HCT116 (cell line): ENCODE measurements around the gene MYCBP2. TPM values are rescaled to one million over a fixed set of nuclear protein-coding genes. Genes with fewer than 3 reads are reported as not detected.

Experiments used
- ATAC-seq: fragments of 200-7000 bp; cut with Tn5 transposase; 2 replicates; pipeline ENCODE4 v1.9.1; 2020; ENCODE audit warnings: mild to moderate bottlenecking, moderate library complexity
- BruUV-seq: library from RNA; stranded (reverse); fragments of 400-500 nt; replicated peaks from 2 replicates; lab custom pipeline; 2021; lab: Mats Ljungman, UMichigan
- CTCF ChIA-PET: fragments of 300-600 bp; sonication (Branson Sonifier 250); formaldehyde crosslinking; loops from one replicate; lab custom pipeline; 2021; ENCODE audit warnings: antibody characterized with exemption; lab: Charles Lee
- POLR2A ChIA-PET: fragments of 300-600, 350-600 bp; sonication (Branson Sonifier 250); formaldehyde crosslinking; loops from one replicate; lab custom pipeline; 2021; ENCODE audit warnings: antibody characterized with exemption; lab: Charles Lee
- RAD21 ChIA-PET, 2 experiments: fragments of 300-600 bp; sonication (Branson Sonifier 250); formaldehyde crosslinking; loops; one replicate each; lab custom pipeline; 2023; ENCODE audit warnings: low total read pairs in 2 of 2; ENCODE audit not compliant: uncharacterized antibody in 2 of 2, unreplicated experiment in 2 of 2, low non-redundant PET in 1 of 2; lab: Charles Lee
- DNase-seq: peaks from one replicate; pipeline ENCODE4 v3.0.0-alpha.2; 2010; ENCODE audit warnings: low read depth, low spot score
- H2AFZ ChIP-seq: fragments of 200-600 bp; shearing (Covaris generic), sonication (generic); 2 replicates; pipeline ENCODE4 v1.6.1; 2017; ENCODE audit warnings: low read depth, mixed run types, mixed read lengths, antibody characterized with exemption, low read length; ENCODE audit not compliant: poor library complexity, severe bottlenecking
- H3K27ac ChIP-seq: 2 replicates; pipeline ENCODE4 v1.5.1; 2012; ENCODE audit warnings: low read depth, low read length
- H3K27me3 ChIP-seq: fragments of 200-600 bp; sonication (generic); 2 replicates; pipeline ENCODE4 v1.6.1; 2016; ENCODE audit warnings: mixed run types, low read length, mixed read lengths; ENCODE audit not compliant: insufficient read depth
- H3K36me3 ChIP-seq, 2 experiments: fragments of 200-500 bp in 1 of 2; fragments of 200-600 bp in 1 of 2; sonication (Bioruptor generic) in 1 of 2; sonication (generic) in 1 of 2; 2 replicates each; pipeline versions ENCODE4 v1.5.1 to v1.6.1; 2014 to 2016; ENCODE audit warnings: low read length in 2 of 2, inconsistent platforms in 1 of 2, mixed read lengths in 1 of 2, mixed run types in 1 of 2; ENCODE audit not compliant: insufficient read depth in 2 of 2, control insufficient read depth in 1 of 2
- H3K4me1 ChIP-seq, 2 experiments: fragments of 200-600 bp in 1 of 2; sonication (generic) in 1 of 2; 2 replicates each; pipeline versions ENCODE4 v1.5.1 to v1.6.1; 2012 to 2017; ENCODE audit warnings: low read length in 2 of 2, inconsistent platforms in 1 of 2, mild to moderate bottlenecking in 1 of 2, mixed read lengths in 1 of 2, mixed run types in 1 of 2, moderate library complexity in 1 of 2; ENCODE audit not compliant: insufficient read depth in 2 of 2, control insufficient read depth in 1 of 2
- H3K4me2 ChIP-seq: fragments of 200-600 bp; sonication (generic); 2 replicates; pipeline ENCODE4 v1.6.1; 2017; ENCODE audit warnings: mixed run types, low read length, mixed read lengths
- H3K4me3 ChIP-seq, 2 experiments: fragments of 200-600 bp in 1 of 2; sonication (generic) in 1 of 2; replicated peaks in 1 of 2; 2 replicates each; pipeline ENCODE4 v1.5.1; 2011 to 2016; ENCODE audit warnings: low read length in 2 of 2, control low read depth in 1 of 2, low read depth in 1 of 2, mild to moderate bottlenecking in 1 of 2, mixed read lengths in 1 of 2, mixed run types in 1 of 2
- H3K79me2 ChIP-seq: fragments of 200-600 bp; sonication (generic); 2 replicates; pipeline ENCODE4 v1.6.1; 2017; ENCODE audit warnings: mild to moderate bottlenecking, mixed run types, low read length, moderate library complexity, mixed read lengths; ENCODE audit not compliant: insufficient read depth
- H3K9ac ChIP-seq: fragments of 200-600 bp; sonication (generic); 2 replicates; pipeline ENCODE4 v1.6.1; 2016; ENCODE audit warnings: low read length, mixed read lengths
- H3K9me2 ChIP-seq: fragments of 200-600 bp; sonication (generic), shearing (Covaris generic); 2 replicates; pipeline ENCODE4 v1.6.1; 2017; ENCODE audit warnings: mixed run types, mild to moderate bottlenecking, moderate library complexity; ENCODE audit not compliant: insufficient read depth
- H3K9me3 ChIP-seq, 2 experiments: fragments of 200-500 bp in 1 of 2; fragments of 200-600 bp in 1 of 2; sonication (Bioruptor generic) in 1 of 2; sonication (generic) in 1 of 2; 2 replicates each; pipeline ENCODE4 v1.6.1; 2014 to 2017; ENCODE audit warnings: low read length in 2 of 2, mixed read lengths in 2 of 2, inconsistent platforms in 1 of 2, low read depth in 1 of 2, mild to moderate bottlenecking in 1 of 2, mixed run types in 1 of 2, moderate library complexity in 1 of 2; ENCODE audit not compliant: control insufficient read depth in 1 of 2, insufficient read depth in 1 of 2
- H4K20me1 ChIP-seq: fragments of 200-600 bp; sonication (generic), shearing (Covaris generic); 2 replicates; pipeline ENCODE4 v1.6.1; 2017; ENCODE audit warnings: mixed run types, mild to moderate bottlenecking, moderate library complexity; ENCODE audit not compliant: insufficient read depth
- EGR1 ChIP-seq: IDR thresholded peaks from 2 replicates; pipeline ENCODE4 v1.6.1; 2012; ENCODE audit warnings: low read depth
- EZH2 ChIP-seq: fragments of 200-600 bp; sonication (generic); IDR thresholded peaks from 2 replicates; pipeline ENCODE4 v1.6.1; 2017; ENCODE audit warnings: antibody characterized with exemption, mixed run types
- FOSL1 ChIP-seq: IDR thresholded peaks from 2 replicates; pipeline ENCODE4 v1.6.1; 2012; ENCODE audit warnings: low read depth
- POLR2A ChIP-seq: IDR thresholded peaks from 2 replicates; pipeline ENCODE4 v1.7.0; 2011; ENCODE audit warnings: borderline replicate concordance; ENCODE audit not compliant: insufficient read depth, insufficient read length; ENCODE audit errors: extremely low read depth
- SRF ChIP-seq: IDR thresholded peaks from 2 replicates; pipeline ENCODE4 v1.6.1; 2012; ENCODE audit warnings: low read depth
- TCF7L2 ChIP-seq: IDR thresholded peaks from 2 replicates; pipeline ENCODE4 v1.7.0; 2011; ENCODE audit warnings: borderline replicate concordance, inconsistent platforms; ENCODE audit not compliant: insufficient read depth, insufficient read length; ENCODE audit errors: extremely low read depth
- YY1 ChIP-seq: IDR thresholded peaks from 2 replicates; pipeline ENCODE4 v1.6.1; 2011; ENCODE audit warnings: low read length, low read depth, moderate library complexity, mild to moderate bottlenecking; ENCODE audit not compliant: insufficient replicate concordance; ENCODE audit errors: extremely low read depth
- ZNF274 ChIP-seq: fragments of 200-500 bp; sonication (Bioruptor generic); IDR thresholded peaks from 2 replicates; pipeline ENCODE4 v1.6.1; 2014; ENCODE audit warnings: mild to moderate bottlenecking, low read depth, low read length, inconsistent platforms
- intact Hi-C: fragments of 100-400 bp; cut with micrococcal nuclease; formaldehyde crosslinking; loops from 2 replicates; pipeline ENCODE4 v1.10.0; 2022
- total RNA-seq: library from RNA; stranded (reverse); gene quantifications from one replicate; pipeline ENCODE4 v1.2.1, GENCODE V29; 2021; ENCODE audit not compliant: unreplicated experiment
- TF ChIP-seq, protein P1 (sequence below), 3 experiments: fragments of 200-600 bp in 1 of 3; sonication (generic) in 1 of 3; IDR thresholded peaks in 2 of 3; conservative IDR thresholded peaks in 1 of 3; 2 replicates each; pipeline ENCODE4 v1.5.1; 2012 to 2017; ENCODE audit warnings: low read depth in 2 of 3, low read length in 2 of 3, antibody characterized with exemption in 1 of 3, borderline replicate concordance in 1 of 3, control low read depth in 1 of 3, mild to moderate bottlenecking in 1 of 3, mixed read lengths in 1 of 3, mixed run types in 1 of 3, moderate library complexity in 1 of 3; ENCODE audit not compliant: insufficient read depth in 1 of 3
- TF ChIP-seq, protein P2 (sequence below): IDR thresholded peaks from 2 replicates; pipeline ENCODE4 v1.6.1; 2012
- TF ChIP-seq, protein P3 (sequence below): IDR thresholded peaks from 2 replicates; pipeline ENCODE4 v1.6.1; 2011; ENCODE audit warnings: mild to moderate bottlenecking, low read length, moderate library complexity; ENCODE audit not compliant: insufficient replicate concordance; ENCODE audit errors: extremely low read depth

Gene MYCBP2
- total RNA-seq, 1 experiment from 2014 or later = 48.5 TPM

GRCh38 chr13:77375560-77376108 is 48.7 kb upstream of the MYCBP2 start:
- POLR2A ChIA-PET = no interaction called here
- intact Hi-C loops = no loop called here
- H3K79me2 ChIP-seq = no peaks in the 10 kb centered on the region
- TF ChIP-seq EGR1 (no peak), FOSL1 (no peak), EZH2 (no peak)
- ATAC-seq = no peak
- H3K9me2 ChIP-seq = no peaks in the 10 kb centered on the region
- no peak overlapping the region for H3K27ac ChIP-seq
- DNase-seq = no peak
- no peak overlapping the region for H3K4me3 ChIP-seq
- H2AFZ ChIP-seq = no peak overlapping the region
- no peaks in the 10 kb centered on the region for H3K4me1 ChIP-seq
- H3K4me2 ChIP-seq = no peak overlapping the region
- CTCF ChIA-PET = no interaction called here
- H3K36me3 ChIP-seq = no peaks in the 10 kb centered on the region
- H3K9me3 ChIP-seq = no peaks in the 10 kb centered on the region
- RAD21 ChIA-PET = no interaction called here
- no TSS peak for BruUV-seq
- no peaks in the 10 kb centered on the region for H3K27me3 ChIP-seq
- no peak overlapping the region for H3K9ac ChIP-seq
- no peaks in the 10 kb centered on the region for H4K20me1 ChIP-seq

DNA sequence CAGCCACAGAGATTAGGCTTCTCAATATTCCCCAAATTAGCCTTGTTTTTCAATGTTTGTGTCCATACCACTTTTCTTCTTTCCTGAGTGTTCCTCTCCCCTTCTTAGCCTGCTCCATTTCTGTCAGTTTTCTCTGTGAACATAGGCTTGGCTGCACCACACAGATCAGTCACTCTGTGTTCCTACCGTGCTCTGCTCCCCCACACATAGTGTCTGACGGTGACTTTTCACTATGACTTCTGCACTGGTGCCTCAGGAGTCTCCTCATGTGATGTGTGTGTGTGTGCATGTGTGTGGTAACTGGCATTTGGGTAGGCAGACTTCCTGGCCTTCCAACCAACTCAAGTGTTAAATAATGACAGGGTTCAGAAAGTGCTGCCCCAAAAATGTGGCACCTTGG is 47.9 kb upstream of the MYCBP2 start:
- TF ChIP-seq TCF7L2 (no peak), POLR2A (no peak), EGR1 (no peak), ZNF274 (no peak), SRF (no peak), YY1 (no peak)
- TF ChIP-seq, protein P1, sequence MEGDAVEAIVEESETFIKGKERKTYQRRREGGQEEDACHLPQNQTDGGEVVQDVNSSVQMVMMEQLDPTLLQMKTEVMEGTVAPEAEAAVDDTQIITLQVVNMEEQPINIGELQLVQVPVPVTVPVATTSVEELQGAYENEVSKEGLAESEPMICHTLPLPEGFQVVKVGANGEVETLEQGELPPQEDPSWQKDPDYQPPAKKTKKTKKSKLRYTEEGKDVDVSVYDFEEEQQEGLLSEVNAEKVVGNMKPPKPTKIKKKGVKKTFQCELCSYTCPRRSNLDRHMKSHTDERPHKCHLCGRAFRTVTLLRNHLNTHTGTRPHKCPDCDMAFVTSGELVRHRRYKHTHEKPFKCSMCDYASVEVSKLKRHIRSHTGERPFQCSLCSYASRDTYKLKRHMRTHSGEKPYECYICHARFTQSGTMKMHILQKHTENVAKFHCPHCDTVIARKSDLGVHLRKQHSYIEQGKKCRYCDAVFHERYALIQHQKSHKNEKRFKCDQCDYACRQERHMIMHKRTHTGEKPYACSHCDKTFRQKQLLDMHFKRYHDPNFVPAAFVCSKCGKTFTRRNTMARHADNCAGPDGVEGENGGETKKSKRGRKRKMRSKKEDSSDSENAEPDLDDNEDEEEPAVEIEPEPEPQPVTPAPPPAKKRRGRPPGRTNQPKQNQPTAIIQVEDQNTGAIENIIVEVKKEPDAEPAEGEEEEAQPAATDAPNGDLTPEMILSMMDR (IDR thresholded peaks at IDR 0.05 in 2 of 3, conservative IDR thresholded peaks at IDR 0.05 in 1 of 3; ENCODE audit: borderline replicate concordance in 1 of 3, insufficient read depth in 1 of 3, low read depth in 2 of 3, low read length in 2 of 3) = no peak
- TF ChIP-seq, protein P2, sequence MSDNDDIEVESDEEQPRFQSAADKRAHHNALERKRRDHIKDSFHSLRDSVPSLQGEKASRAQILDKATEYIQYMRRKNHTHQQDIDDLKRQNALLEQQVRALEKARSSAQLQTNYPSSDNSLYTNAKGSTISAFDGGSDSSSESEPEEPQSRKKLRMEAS = no peak
- TF ChIP-seq, protein P3, sequence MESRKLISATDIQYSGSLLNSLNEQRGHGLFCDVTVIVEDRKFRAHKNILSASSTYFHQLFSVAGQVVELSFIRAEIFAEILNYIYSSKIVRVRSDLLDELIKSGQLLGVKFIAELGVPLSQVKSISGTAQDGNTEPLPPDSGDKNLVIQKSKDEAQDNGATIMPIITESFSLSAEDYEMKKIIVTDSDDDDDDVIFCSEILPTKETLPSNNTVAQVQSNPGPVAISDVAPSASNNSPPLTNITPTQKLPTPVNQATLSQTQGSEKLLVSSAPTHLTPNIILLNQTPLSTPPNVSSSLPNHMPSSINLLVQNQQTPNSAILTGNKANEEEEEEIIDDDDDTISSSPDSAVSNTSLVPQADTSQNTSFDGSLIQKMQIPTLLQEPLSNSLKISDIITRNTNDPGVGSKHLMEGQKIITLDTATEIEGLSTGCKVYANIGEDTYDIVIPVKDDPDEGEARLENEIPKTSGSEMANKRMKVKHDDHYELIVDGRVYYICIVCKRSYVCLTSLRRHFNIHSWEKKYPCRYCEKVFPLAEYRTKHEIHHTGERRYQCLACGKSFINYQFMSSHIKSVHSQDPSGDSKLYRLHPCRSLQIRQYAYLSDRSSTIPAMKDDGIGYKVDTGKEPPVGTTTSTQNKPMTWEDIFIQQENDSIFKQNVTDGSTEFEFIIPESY = no peak
- no peak for ATAC-seq
- DNase-seq = no peak

More for the DNA sequence above, 47.9 kb upstream of the MYCBP2 start:
- ChIA-PET CTCF (no interaction called here), RAD21 (no interaction called here), POLR2A (no interaction called here)
- Histone ChIP-seq H3K9me3 (no peaks in the 10 kb centered on the region), H3K4me1 (no peaks in the 10 kb centered on the region), H3K79me2 (no peaks in the 10 kb centered on the region), H3K9ac (no peak overlapping the region), H3K36me3 (no peaks in the 10 kb centered on the region), H3K4me2 (no peak overlapping the region), H4K20me1 (no peaks in the 10 kb centered on the region), H3K27me3 (no peaks in the 10 kb centered on the region), H2AFZ (no peak overlapping the region), H3K4me3 (no peak overlapping the region), H3K9me2 (no peaks in the 10 kb centered on the region), H3K27ac (no peak overlapping the region)
- intact Hi-C loops = no loop called here
- no TSS peak for BruUV-seq
